HL-60/S4 treated with retinoic acid at 250 ng/mL for 4 days and 3 days (cell line): ENCODE data around the gene C11orf97.
"Not testable (repeated sequence)": the region's sequence is repeated elsewhere in the genome, so short reads cannot be mapped to it uniquely, and the experiment has no call there.

Source experiments
- in situ Hi-C: fragments of 300-500 bp; cut with MboI; formaldehyde crosslinking; loops from 2 replicates; pipeline ENCODE4 v1.7.0; 2022; ENCODE audit warnings: low sequenced_read_pairs

C11orf97 gene

GRCh38 chr11:94553938-94554337 lies 41.7 kb downstream of the C11orf97 start:
- in situ Hi-C loops, result no loop called here

DNA sequence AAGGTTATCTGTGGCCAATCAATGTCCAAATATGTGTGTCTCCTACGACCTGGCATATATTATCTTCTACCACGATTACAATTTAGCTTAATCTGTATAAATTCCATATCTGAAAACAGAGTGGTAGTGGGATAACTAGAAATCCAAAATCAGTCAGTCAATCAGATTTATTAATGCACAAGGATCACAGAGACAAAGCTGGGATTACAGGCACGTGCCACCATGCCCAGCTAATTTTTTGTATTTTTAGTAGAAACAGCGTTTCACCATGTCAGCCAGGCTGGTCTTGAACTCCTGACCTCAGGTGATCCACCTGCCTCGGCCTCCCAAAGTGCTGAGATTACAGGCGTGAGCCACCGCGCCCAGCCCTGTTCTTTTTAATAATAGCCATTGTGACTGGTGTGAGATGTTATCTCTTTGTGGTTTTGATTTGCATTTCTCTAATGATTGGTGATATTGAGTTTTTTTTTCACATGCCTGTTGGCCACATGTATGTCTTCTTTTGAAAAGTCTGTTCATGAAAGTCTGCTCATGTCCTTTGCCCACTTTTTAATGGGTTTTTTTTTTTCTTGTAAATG lies 43.6 kb downstream of the C11orf97 start:
- in situ Hi-C loops, result not testable (repeated sequence)

DNA sequence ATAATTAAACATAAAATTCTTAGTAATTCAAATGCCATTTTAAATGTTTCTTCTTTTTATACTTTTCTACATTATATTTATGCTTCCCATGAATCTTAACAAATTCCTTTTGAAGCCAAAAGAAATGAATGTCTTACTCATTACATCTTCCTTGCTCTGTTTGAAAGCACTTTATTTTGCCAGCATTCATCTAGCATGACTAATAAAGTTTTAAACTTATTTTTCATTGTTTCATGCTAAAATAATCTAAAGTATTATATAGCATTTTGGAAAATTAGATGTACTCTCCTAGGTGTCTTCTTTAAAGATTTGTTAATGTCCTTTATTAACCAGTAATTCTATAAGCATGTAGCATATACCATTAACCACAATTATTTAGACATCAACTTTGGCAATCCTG lies 45.2 kb downstream of the C11orf97 start:
- in situ Hi-C loops, result no loop called here

GRCh38 chr11:94557992-94558391 lies 45.7 kb downstream of the C11orf97 start:
- in situ Hi-C loops, result no loop called here

DNA sequence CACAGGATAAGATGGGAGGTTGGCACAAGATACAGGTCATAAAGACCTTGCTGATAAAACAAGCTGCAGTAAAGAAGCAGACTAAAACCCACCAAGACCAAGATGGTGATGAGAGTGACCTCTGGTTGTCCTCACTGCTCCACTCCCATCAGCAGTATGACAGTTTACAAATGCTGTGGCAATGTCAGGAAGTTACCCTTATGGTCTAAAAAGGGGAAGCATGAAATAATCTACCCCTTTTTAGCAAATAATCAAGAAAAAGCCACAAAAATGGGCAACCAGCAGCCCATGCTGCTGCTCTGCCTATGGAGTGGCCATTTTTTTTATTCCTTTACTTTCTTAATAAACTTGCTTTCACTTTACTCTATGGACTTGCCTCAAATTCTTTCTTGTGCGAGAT lies 46.2 kb downstream of the C11orf97 start:
- in situ Hi-C loops, result no loop called here

GRCh38 chr11:94558932-94559331 lies 46.7 kb downstream of the C11orf97 start:
- in situ Hi-C loops, result no loop called here

DNA sequence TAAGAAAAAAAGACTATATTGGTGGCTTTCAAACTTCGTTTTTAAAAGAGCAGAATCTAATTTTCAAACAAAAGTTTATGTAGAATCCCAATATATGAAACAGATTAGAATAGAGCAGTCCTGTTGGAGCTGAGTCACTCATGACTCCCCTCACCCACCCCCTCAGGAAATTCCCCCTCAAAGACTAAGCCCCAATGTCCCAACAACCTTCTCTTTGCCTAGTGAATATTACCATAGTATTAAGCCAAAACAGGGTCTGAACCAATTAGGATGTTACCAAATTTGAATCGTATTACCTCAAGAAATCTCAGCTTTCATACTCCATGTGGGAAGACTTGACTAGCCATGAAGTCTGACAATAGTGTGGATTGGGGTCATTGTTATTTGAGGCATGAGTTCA lies 47.1 kb downstream of the C11orf97 start:
- in situ Hi-C loops, result no loop called here

GRCh38 chr11:94560834-94561233 lies 48.6 kb downstream of the C11orf97 start:
- in situ Hi-C loops, result no loop called here

DNA sequence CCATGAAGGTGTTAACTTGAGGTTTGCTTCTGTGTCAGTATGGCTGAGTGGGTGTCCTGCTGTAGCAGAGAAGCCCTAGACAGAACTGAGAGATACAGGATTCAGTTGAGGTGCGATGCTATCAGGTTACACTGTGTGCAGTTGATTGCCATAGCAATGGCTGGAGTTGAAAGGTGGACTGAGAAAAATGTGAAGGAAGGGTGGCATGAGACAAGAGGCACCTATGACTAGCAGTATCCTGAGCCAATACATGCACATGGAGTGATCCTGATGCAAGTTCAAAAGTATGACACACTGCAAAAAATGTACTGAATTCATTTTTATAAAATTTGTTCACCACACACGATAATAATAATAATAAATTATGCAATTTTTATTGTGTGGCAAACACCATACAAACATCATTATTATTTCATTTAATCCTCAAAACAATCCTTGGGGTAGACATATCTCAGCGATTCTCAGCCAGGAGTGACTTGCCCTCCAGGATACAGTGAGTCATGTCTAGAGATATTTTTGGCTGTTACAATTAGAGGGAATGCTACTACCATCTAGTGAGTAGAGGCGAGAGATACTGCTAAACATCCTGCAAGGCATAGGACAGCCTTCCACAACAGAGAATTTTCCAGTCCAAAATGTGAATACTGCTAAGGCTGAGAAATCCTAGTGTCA lies 51.1 kb downstream of the C11orf97 start:
- in situ Hi-C loops, result no loop called here

GRCh38 chr11:94563848-94564467 lies 51.7 kb downstream of the C11orf97 start:
- in situ Hi-C loops, result no loop called here

GRCh38 chr11:94567181-94567670 lies 55.0 kb downstream of the C11orf97 start, which contains the start of gene PIWIL4:
Gene PIWIL4, plus strand, starts transcription at chr11:94567368. Its CDS starts 151 bp downstream, at chr11:94567519.
- in situ Hi-C loops, result no loop called here

GRCh38 chr11:94568200-94568599 lies 55.9 kb downstream of the C11orf97 start:
- in situ Hi-C loops, result no loop called here

- in situ Hi-C loops, result no loop called here
These were observed 56.5 kb downstream of the C11orf97 start for GRCh38 chr11:94568717-94569116.

DNA sequence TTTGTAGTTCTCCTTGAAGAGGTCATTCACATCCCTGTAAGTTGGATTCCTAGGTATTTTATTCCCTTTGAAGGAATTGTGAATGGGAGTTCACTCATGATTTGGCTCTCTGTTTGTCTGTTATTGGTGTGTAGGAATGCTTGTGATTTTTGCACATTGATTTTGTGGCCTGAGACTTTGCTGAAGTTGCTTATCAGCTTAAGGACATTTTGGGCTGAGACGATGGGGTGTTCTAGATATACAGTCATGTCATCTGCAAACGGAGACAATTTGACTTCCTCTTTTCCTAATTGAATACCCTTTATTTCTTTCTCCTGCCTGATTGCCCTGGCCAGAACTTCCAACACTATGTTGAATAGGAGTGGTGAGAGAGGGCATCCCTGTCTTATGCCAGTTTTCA lies 60.7 kb downstream of the C11orf97 start:
- in situ Hi-C loops, result not testable (repeated sequence)

GRCh38 chr11:94574193-94574961 lies 62.1 kb downstream of the C11orf97 start:
- in situ Hi-C loops, result no loop called here

DNA sequence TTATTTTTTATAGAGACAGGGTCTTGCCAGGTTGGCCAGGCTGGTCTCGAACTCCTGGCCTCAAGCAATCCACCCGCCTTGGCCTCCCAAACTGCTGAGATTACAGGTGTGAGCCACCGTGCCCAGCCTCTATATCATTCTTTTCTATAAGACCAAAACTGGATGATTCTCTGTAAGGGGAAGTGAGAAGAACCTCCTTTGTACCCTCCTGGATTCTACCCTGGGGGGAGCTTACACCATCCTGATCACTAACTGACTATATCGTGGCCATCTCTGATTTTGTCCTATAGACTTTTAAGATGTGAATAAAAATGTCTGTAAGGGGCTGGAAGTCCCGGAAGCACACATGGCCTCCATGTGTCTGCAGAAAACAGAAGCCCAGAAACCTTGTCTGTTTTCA lies 64.0 kb downstream of the C11orf97 start:
- in situ Hi-C loops, result no loop called here

- in situ Hi-C loops, result no loop called here
These were observed 65.6 kb downstream of the C11orf97 start for GRCh38 chr11:94577841-94578240.
